CD14-positive monocyte (primary cell): ENCODE measurements around the gene P2RX6. TPM values are rescaled to one million over a fixed set of nuclear protein-coding genes. Genes with fewer than 3 reads are reported as not detected.

ENCODE experiments used
- DNase-seq, 3 donors: peaks; one replicate each; pipeline ENCODE4 v3.0.0-alpha.2; 2011 to 2022
- H2AFZ ChIP-seq: 2 replicates; pipeline ENCODE4 v1.6.0; 2012; ENCODE audit warnings: mild to moderate bottlenecking, low read depth, low read length, inconsistent platforms; ENCODE audit not compliant: insufficient read depth, poor library complexity, severe bottlenecking
- H3K27ac ChIP-seq, 2 donors: 1 replicate in 1 of 2; 2 replicates in 1 of 2; pipeline ENCODE4 v1.5.1; 2012 to 2013; ENCODE audit warnings: low read length in 2 of 2, control low read depth in 1 of 2, inconsistent platforms in 1 of 2, low read depth in 1 of 2, mild to moderate bottlenecking in 1 of 2
- H3K27me3 ChIP-seq, 2 donors: one replicate each; pipeline versions ENCODE4 v1.6.0 to v1.6.1; 2011 to 2013; ENCODE audit warnings: low read length in 2 of 2; ENCODE audit not compliant: control insufficient read depth in 2 of 2, insufficient read depth in 2 of 2
- H3K36me3 ChIP-seq, 2 donors: replicated peaks in 1 of 2; 1 replicate in 1 of 2; 2 replicates in 1 of 2; pipeline versions ENCODE4 v1.5.1 to v1.6.1; 2012 to 2013; ENCODE audit warnings: low read length in 2 of 2, control low read depth in 1 of 2, inconsistent platforms in 1 of 2, mild to moderate bottlenecking in 1 of 2; ENCODE audit not compliant: insufficient read depth in 2 of 2, control insufficient read depth in 1 of 2
- H3K4me1 ChIP-seq, 2 donors: 1 replicate in 1 of 2; 2 replicates in 1 of 2; pipeline versions ENCODE4 v1.5.1 to v1.6.1; 2012 to 2013; ENCODE audit warnings: low read length in 2 of 2, control low read depth in 1 of 2, inconsistent platforms in 1 of 2, mild to moderate bottlenecking in 1 of 2, moderate library complexity in 1 of 2; ENCODE audit not compliant: insufficient read depth in 2 of 2, control insufficient read depth in 1 of 2
- H3K4me2 ChIP-seq: replicated peaks from 2 replicates; pipeline ENCODE3; 2012; ENCODE audit warnings: low read length, moderate library complexity, mild to moderate bottlenecking; ENCODE audit not compliant: poor library complexity, severe bottlenecking; ENCODE audit errors: extremely low read depth
- H3K4me3 ChIP-seq, 3 experiments: fragments of 200-600 bp in 1 of 3; sonication (generic) in 1 of 3; replicated peaks in 1 of 3; 1 replicate in 2 of 3; 2 replicates in 1 of 3; pipeline ENCODE4 v1.5.1; 2011 to 2013; ENCODE audit warnings: low read length in 3 of 3, mild to moderate bottlenecking in 3 of 3, control low read depth in 2 of 3, low read depth in 2 of 3, inconsistent platforms in 1 of 3, moderate library complexity in 1 of 3
- H3K79me2 ChIP-seq: 2 replicates; pipeline ENCODE4 v1.6.0; 2012; ENCODE audit warnings: mild to moderate bottlenecking, control low read depth, inconsistent platforms, low read length, moderate library complexity; ENCODE audit not compliant: insufficient read depth
- H3K9ac ChIP-seq: 2 replicates; pipeline ENCODE4 v1.6.0; 2017; ENCODE audit warnings: low read length, mild to moderate bottlenecking; ENCODE audit not compliant: insufficient read depth, poor library complexity, severe bottlenecking
- H3K9me3 ChIP-seq, 2 donors: replicated peaks in 1 of 2; 1 replicate in 1 of 2; 2 replicates in 1 of 2; pipeline versions ENCODE4 v1.5.1 to v1.6.1; 2012 to 2013; ENCODE audit warnings: low read length in 2 of 2, control low read depth in 1 of 2; ENCODE audit not compliant: control insufficient read depth in 1 of 2, insufficient read depth in 1 of 2
- H4K20me1 ChIP-seq: 2 replicates; pipeline ENCODE4 v1.6.0; 2012; ENCODE audit warnings: mild to moderate bottlenecking, low read length, control low read depth, moderate library complexity; ENCODE audit not compliant: insufficient read depth
- H3K27ac Mint-ChIP-seq, 7 donors: one replicate each; pipeline ENCODE4 v1.8.0; 2020; ENCODE audit warnings: mild to moderate bottlenecking in 7 of 7, mixed read lengths in 7 of 7, moderate library complexity in 6 of 7, inconsistent platforms in 2 of 7
- H3K27me3 Mint-ChIP-seq, 3 donors: one replicate each; pipeline ENCODE4 v1.8.0; 2021 to 2022; ENCODE audit warnings: low read depth in 3 of 3, mild to moderate bottlenecking in 3 of 3, mixed read lengths in 3 of 3, moderate library complexity in 3 of 3, inconsistent platforms in 1 of 3
- H3K36me3 Mint-ChIP-seq, 2 donors: one replicate each; pipeline ENCODE4 v1.8.0; 2020; ENCODE audit warnings: mixed read lengths in 2 of 2, inconsistent platforms in 1 of 2, mild to moderate bottlenecking in 1 of 2
- H3K4me1 Mint-ChIP-seq: one replicate; pipeline ENCODE4 v1.8.0; 2020; ENCODE audit warnings: mild to moderate bottlenecking, mixed read lengths
- H3K4me3 Mint-ChIP-seq, 2 donors: one replicate each; pipeline ENCODE4 v1.8.0; 2020; ENCODE audit warnings: mild to moderate bottlenecking in 2 of 2, mixed read lengths in 2 of 2, moderate library complexity in 1 of 2
- H3K9me3 Mint-ChIP-seq, 7 donors: one replicate each; pipeline ENCODE4 v1.8.0; 2020 to 2022; ENCODE audit warnings: mixed read lengths in 7 of 7, mild to moderate bottlenecking in 6 of 7, moderate library complexity in 6 of 7, inconsistent platforms in 2 of 7
- WGBS: methylation state at CpG from one replicate; pipeline ENCODE4 v1.1.5; 2013; ENCODE audit warnings: missing lambda C conversion rate; ENCODE audit not compliant: insufficient coverage; 5-methylcytosine and 5-hydroxymethylcytosine counted together
- intact Hi-C, 2 donors: fragments of 100-400 bp; cut with micrococcal nuclease; formaldehyde crosslinking; loops; one replicate each; pipeline versions ENCODE4 v1.15.0 to v1.15.1; 2023
- polyA plus RNA-seq, 3 donors: library from polyadenylated mRNA; depleted of rRNA in 1 of 3; unstranded in 2 of 3; stranded (reverse) in 1 of 3; fragments of 300-500 nt in 2 of 3; fragments of >200 nt in 1 of 3; fragmentation: Illumina TruSeq in 2 of 3; gene quantifications; 1 replicate in 2 of 3; 2 replicates in 1 of 3; pipeline ENCODE4 v1.2.3, GENCODE V29; 2012 to 2021
- TF ChIP-seq, protein P1 (sequence below): fragments of 200-600 bp; IDR thresholded peaks from one replicate; pipeline ENCODE4 v1.8.0; 2022; ENCODE audit warnings: antibody characterized with exemption, mild to moderate bottlenecking

The P2RX6 gene
- polyA plus RNA-seq, 3 donors: not detected

DNA sequence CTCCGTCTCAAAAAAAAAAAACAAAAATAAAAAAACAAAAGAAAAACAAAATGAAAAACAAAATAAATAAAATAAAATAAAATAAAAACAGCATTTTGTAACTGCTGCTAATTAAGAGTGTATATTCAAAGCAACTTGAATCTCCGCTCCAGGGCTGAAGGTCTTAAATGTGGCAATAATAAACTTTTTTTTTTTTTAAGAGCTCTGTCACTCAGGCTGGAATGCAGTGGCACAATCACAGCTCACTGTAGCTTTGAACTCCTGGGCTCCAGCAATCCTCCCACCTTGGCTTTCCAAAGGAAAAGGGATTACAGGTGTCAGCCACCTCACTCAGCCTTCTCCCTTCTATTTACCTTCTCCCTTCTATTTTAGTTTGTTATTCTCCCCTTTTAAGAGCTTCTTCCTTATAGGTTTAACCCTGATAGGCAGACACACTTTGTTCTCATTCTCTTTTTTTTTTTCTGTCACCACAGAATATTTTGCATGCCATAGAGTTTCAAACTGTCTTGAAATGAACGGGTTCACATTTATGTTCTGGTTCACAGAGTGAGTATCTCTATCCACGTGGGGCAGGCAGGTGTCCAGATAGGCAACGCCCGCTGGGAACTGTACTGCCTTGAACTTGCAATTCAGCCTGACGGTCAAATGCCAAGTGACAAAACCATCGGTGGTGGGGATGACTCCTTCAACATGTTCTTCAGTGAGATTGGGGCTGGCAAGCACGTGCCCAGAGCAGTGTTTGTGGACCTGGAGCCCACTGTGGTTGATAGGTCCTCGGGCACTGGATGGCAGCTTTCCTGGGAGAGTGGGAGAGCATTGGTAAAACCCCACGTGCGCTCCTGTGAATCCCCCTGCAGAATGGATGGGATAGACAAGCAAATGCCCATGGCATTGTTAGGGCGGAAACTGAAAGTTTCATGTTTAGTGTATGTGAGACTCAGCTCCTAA lies 50.2 kb downstream of the P2RX6 start:
- H3K4me1 Mint-ChIP-seq: no peaks in the 10 kb centered on the region
- no peak overlapping the region for H3K4me3 Mint-ChIP-seq
- H3K27ac ChIP-seq: no peak overlapping the region
- H3K79me2 ChIP-seq: no peaks in the 10 kb centered on the region
- H3K4me2 ChIP-seq: no peak overlapping the region
- intact Hi-C loops: no loop called here
- no peaks in the 10 kb centered on the region for H3K27me3 ChIP-seq
- H3K36me3 ChIP-seq: no peaks in the 10 kb centered on the region
- H3K9ac ChIP-seq: no peak overlapping the region
- 83% methylated on average over 11 of the region's 13 CpGs for WGBS
- H3K9me3 Mint-ChIP-seq: no peaks in the 10 kb centered on the region
- no peaks in the 10 kb centered on the region for H4K20me1 ChIP-seq
- no peak overlapping the region for H3K27ac Mint-ChIP-seq
- TF ChIP-seq, protein P1, sequence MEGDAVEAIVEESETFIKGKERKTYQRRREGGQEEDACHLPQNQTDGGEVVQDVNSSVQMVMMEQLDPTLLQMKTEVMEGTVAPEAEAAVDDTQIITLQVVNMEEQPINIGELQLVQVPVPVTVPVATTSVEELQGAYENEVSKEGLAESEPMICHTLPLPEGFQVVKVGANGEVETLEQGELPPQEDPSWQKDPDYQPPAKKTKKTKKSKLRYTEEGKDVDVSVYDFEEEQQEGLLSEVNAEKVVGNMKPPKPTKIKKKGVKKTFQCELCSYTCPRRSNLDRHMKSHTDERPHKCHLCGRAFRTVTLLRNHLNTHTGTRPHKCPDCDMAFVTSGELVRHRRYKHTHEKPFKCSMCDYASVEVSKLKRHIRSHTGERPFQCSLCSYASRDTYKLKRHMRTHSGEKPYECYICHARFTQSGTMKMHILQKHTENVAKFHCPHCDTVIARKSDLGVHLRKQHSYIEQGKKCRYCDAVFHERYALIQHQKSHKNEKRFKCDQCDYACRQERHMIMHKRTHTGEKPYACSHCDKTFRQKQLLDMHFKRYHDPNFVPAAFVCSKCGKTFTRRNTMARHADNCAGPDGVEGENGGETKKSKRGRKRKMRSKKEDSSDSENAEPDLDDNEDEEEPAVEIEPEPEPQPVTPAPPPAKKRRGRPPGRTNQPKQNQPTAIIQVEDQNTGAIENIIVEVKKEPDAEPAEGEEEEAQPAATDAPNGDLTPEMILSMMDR: no peak
- no peaks in the 10 kb centered on the region for H3K4me1 ChIP-seq
- no peak overlapping the region for H2AFZ ChIP-seq
- DNase-seq: no peak
- no peaks in the 10 kb centered on the region for H3K36me3 Mint-ChIP-seq
- H3K27me3 Mint-ChIP-seq: peaks cover 3 to 17% (median 7%) of the 10 kb centered on the region in 3 donors
- no peak overlapping the region for H3K4me3 ChIP-seq
- no peaks in the 10 kb centered on the region for H3K9me3 ChIP-seq

DNA sequence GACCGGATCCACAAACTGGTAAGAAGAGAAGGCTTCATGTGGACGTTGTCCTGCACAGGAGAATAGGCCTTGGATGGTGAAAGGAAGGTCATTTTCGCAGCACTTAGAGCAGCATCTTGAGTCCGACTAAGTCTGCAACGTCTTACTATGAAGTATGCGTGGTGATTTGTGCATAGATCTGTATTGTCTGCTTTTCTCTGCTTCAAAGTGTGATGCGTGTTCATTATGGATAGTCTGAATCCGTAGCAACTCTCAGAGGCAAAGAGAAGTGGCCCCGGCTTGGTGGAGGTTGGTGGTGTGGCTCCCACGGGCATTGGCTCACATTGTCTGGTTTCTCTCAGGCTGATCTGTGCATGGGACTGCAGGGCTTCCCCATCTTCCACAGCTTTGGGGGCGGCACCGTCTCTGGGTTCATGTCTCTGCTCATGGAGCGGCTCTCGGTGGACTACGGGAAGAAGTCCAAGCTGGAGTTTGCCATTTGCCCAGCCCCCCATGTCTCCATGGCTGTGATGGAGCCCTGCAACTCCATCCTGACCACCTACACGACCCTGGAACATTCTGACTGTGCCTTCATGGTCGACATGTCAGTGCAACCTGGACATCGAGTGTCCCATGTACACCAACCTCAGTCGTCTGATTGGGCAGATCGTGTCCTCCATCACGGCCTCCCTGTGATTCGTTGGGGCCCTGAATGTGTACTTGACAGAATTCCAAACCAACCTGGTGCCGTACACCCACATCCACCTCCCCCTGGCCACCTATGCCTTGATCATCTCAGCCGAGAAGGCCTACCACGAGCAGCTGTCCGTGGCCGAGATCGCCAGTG lies 52.3 kb downstream of the P2RX6 start:
- no peak overlapping the region for H3K4me3 Mint-ChIP-seq
- no peaks in the 10 kb centered on the region for H3K79me2 ChIP-seq
- H3K27me3 ChIP-seq: no peaks in the 10 kb centered on the region
- peaks cover 2 to 15% (median 6%) of the 10 kb centered on the region in 3 donors for H3K27me3 Mint-ChIP-seq
- no peak overlapping the region for H2AFZ ChIP-seq
- no peak overlapping the region for H3K27ac ChIP-seq
- no peak for DNase-seq
- no peaks in the 10 kb centered on the region for H3K4me1 Mint-ChIP-seq
- no peaks in the 10 kb centered on the region for H3K36me3 ChIP-seq
- peaks cover 0 to 3% (median 0%) of the 10 kb centered on the region in 7 donors for H3K9me3 Mint-ChIP-seq
- no peaks in the 10 kb centered on the region for H3K36me3 Mint-ChIP-seq
- no peaks in the 10 kb centered on the region for H3K4me1 ChIP-seq
- H3K27ac Mint-ChIP-seq: peak overlapping the region in 1 of 7 donors; percentile 15
- intact Hi-C loops: no loop called here
- no peaks in the 10 kb centered on the region for H4K20me1 ChIP-seq
- 92% methylated on average over 25 of the region's 28 CpGs for WGBS
- no peak overlapping the region for H3K4me2 ChIP-seq
- TF ChIP-seq, protein P1: no peak
- H3K9me3 ChIP-seq: no peaks in the 10 kb centered on the region
- no peak overlapping the region for H3K9ac ChIP-seq
- no peak overlapping the region for H3K4me3 ChIP-seq
